Measurements from ENCODE around the gene UNC93B1.

The UNC93B1 gene

DNA sequence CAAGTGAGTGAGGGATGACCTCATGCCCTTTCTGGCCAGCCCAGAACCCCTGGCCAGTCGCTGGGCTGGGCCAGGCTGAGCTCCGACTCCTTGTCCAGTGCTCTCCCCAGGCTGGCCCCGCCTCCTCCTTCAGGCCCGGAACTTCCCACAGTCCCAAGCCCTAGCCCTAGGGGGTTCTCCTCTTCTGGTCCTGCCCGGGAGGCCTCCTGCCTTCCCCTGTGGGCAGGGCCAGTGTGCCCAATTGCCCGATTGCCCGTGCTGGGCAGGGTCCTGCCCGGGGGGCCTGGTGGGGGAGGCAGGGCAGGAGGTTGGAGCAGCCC is 39.1 kb upstream of the UNC93B1 start:
- Mint-ChIP-seq H3K4me1 (peaks cover 4% of the 10 kb centered on the region), H3K9me3 (no peaks in the 10 kb centered on the region), H3K27me3 (no peaks in the 10 kb centered on the region), H3K27ac (no peak overlapping the region), H3K36me3 (no peaks in the 10 kb centered on the region), H3K4me3 (no peak overlapping the region)

DNA sequence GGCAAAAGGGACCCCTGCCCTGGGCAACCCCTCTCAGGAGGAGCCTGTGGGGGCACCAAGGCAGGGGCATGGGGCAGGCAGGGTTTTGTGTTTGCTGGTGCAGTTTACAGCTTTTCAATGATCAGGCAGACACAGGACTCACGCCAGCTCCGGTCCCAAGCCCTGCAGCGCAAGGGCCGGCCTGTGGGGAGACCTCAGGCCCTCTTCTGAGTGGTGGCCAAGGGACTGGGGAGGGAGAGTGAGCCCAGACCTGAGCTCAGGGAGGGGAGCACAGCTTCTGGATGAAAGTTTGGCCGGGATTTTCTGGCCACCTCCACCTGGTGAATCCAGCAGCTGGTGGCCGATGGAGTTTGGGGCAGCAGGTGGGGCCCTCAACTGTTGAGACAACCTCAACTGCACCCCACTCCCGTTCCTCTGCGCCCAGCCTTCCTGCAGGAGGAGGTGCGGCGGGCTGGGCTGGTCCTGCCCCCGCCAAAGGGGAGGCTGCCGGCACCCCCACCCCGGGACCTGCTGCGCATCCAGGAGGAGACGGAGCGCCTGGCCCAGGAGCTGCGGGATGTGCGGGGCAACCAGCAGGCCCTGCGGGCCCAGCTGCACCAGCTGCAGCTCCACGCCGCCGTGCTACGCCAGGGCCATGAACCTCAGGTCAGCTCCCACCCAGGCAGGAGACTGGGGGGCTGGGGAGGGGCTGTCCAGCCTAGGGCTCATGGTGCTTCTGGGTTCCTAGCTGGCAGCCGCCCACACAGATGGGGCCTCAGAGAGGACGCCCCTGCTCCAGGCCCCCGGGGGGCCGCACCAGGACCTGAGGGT is 38.5 kb upstream of the UNC93B1 start:
- H3K27ac Mint-ChIP-seq = no peak overlapping the region
- no peaks in the 10 kb centered on the region for H3K36me3 Mint-ChIP-seq
- H3K9me3 Mint-ChIP-seq = no peaks in the 10 kb centered on the region
- peaks cover 7% of the 10 kb centered on the region for H3K4me1 Mint-ChIP-seq
- no peak overlapping the region for H3K4me3 Mint-ChIP-seq
- H3K27me3 Mint-ChIP-seq = no peaks in the 10 kb centered on the region

GRCh38 chr11:68041617-68042218 is 37.8 kb upstream of the UNC93B1 start:
- H3K27ac Mint-ChIP-seq = no peak overlapping the region
- H3K9me3 Mint-ChIP-seq = no peaks in the 10 kb centered on the region
- no peaks in the 10 kb centered on the region for H3K36me3 Mint-ChIP-seq
- peak overlapping the region; percentile 36 for H3K4me3 Mint-ChIP-seq
- H3K4me1 Mint-ChIP-seq = peaks cover 14% of the 10 kb centered on the region
- no peaks in the 10 kb centered on the region for H3K27me3 Mint-ChIP-seq

- H3K9me3 Mint-ChIP-seq = no peaks in the 10 kb centered on the region
- H3K27me3 Mint-ChIP-seq = no peaks in the 10 kb centered on the region
- peaks cover 15% of the 10 kb centered on the region for H3K4me1 Mint-ChIP-seq
- H3K36me3 Mint-ChIP-seq = no peaks in the 10 kb centered on the region
- peak overlapping the region; percentile 19 for H3K4me3 Mint-ChIP-seq
- H3K27ac Mint-ChIP-seq = no peak overlapping the region
Observed at GRCh38 chr11:68040957-68041591, 37.2 kb upstream of the UNC93B1 start.

DNA sequence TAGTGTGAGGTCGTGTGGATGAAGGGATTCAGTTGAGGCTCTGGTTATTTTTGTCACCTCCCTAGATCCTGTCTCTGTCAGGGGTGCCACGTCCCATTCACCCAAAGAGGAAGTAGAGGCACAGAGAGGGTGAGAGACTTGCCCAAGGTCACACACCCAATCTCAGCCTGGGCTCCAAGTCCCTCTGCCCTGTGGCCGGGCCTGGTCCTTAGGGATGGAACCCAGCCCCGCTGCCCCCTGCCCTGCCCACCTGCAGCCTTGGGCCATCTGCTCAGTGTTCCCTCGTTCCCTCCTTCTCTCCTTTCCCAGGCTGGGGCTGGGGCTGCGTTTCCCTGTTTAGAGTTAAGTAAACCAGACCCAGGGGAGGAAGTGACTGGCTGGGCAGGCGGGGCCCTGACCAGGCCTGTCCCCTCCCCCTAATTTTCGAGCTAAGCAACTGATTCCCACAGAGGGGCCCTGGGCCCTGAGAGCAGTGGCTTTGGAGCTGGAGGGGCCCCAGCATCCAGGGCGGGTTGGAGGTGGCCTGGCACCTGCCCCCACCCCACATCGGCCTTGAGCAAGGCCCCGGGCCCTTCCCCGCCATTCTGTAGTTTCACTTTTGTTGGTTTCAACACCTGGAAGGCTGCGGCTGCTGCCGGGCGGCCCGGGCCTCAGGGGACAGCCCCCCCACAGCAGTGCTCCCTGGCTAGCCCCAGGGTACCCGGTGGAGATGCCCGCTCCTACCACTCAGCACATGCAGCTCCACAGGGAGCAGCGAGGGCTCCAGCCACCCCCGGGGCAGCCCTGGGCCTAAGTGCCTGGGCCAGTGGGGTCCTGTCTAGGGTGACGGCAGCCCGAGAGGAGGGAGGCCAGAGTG is 36.4 kb upstream of the UNC93B1 start:
- no peaks in the 10 kb centered on the region for H3K9me3 Mint-ChIP-seq
- peak overlapping the region; percentile 89 for H3K4me3 Mint-ChIP-seq
- peak overlapping the region; percentile 88 for H3K27ac Mint-ChIP-seq
- H3K27me3 Mint-ChIP-seq = no peaks in the 10 kb centered on the region
- no peaks in the 10 kb centered on the region for H3K36me3 Mint-ChIP-seq
- H3K4me1 Mint-ChIP-seq = peaks cover 15% of the 10 kb centered on the region

GRCh38 chr11:68039526-68040086 is 35.7 kb upstream of the UNC93B1 start:
- Mint-ChIP-seq H3K27me3 (no peaks in the 10 kb centered on the region), H3K4me3 (peak overlapping the region; percentile 89), H3K9me3 (no peaks in the 10 kb centered on the region), H3K27ac (peak overlapping the region; percentile 88), H3K36me3 (no peaks in the 10 kb centered on the region), H3K4me1 (peaks cover 15% of the 10 kb centered on the region)

DNA sequence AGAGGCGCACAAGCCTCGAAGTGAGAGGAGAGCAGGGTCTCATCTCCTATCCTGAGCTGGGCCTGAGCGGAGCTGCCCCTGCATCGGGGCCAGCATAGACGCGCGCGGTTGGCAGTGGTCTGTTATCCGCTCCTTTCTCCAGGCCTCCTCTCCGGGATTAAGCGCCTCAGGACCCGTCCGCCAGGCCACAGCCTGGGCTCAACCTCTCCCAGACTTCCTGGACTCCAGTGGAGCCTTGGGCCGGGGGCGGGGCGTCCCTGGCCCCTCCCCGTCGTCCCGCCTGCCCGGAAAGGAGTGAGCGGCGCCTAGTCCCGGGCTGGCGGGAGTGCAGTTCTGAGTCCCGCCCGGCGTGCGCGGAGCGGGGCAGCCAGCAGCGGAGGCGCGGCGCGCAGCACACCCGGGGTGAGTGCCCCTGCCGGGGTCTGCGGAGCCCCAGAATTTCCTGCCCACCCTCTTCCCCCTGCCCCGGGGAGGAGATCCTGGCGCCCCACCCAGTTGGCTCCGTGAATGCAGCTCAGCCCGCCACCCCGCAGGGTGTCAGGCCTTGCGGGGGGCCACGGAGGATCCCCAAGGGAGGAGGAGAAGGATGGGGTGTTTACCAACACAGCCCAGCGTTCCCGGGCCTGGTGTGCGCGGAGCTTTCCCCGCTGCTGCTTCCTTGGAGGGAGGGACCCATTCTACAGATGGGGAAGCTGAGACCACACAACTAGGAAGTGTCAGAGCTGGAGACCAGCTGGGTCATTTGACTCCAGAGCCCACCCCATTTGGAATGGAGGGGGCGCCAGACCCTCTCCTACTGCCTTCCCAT is 35.0 kb upstream of the UNC93B1 start, which contains the start of gene TCIRG1:
TSS of gene TCIRG1 (plus strand) at position 308 of the 808 bp plus-strand sequence. CDS start 2,247 bp downstream, outside the sequence.
- H3K27ac Mint-ChIP-seq = peak within 1 kb of the TSS; percentile 88
- no peaks in the 10 kb centered on the region for H3K9me3 Mint-ChIP-seq
- no peaks in the 10 kb centered on the region for H3K36me3 Mint-ChIP-seq
- peak within 1 kb of the TSS; percentile 89 for H3K4me3 Mint-ChIP-seq
- H3K27me3 Mint-ChIP-seq = no peaks in the 10 kb centered on the region
- H3K4me1 Mint-ChIP-seq = peaks cover 15% of the 10 kb centered on the region

- no peaks in the 10 kb centered on the region for H3K27me3 Mint-ChIP-seq
Observed at GRCh38 chr11:68038226-68038717, 34.4 kb upstream of the UNC93B1 start.

DNA sequence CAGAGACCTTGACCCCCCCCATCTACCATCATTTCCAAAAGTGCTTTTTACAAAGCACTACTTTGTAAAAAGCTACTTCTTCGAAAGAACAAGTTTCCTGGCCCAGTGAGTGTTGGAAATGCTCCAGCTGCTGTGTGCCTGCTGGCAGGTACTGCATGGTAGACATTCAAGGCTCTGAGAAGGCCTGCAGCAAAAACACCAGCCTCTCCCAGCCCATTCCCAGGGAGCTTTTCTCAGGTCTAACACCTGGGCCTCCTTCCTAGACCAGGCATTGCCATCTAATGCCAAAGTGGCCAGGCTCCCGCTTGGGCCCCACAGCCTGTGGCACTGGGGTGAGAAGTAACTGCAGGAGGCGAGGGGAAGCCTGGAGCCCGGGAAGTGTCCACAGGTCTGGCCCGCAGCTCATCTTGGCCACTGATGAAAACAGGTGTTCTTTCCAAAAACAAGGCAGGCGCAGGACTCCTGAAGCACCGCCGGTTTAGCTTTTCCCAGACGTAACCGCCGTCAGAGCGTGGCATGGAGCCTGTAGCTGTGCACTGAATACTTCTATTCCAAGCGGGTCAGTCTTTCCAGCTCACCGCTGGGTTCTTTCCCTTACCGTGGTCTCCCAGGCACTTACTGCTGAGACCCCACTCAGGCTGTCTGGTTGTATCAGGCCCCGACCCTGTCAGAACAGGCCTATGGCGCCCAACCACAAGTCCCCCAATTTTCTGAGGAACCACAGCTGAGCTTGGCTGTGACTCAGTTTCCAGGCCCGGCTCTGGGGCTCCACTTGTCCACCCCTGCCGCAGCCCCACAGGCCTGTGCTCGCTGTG is 33.7 kb upstream of the UNC93B1 start:
- H3K27ac Mint-ChIP-seq = peak overlapping the region; percentile 86
- H3K36me3 Mint-ChIP-seq = no peaks in the 10 kb centered on the region
- peaks cover 15% of the 10 kb centered on the region for H3K4me1 Mint-ChIP-seq
- no peaks in the 10 kb centered on the region for H3K27me3 Mint-ChIP-seq
- H3K4me3 Mint-ChIP-seq = peak overlapping the region; percentile 59
- H3K9me3 Mint-ChIP-seq = no peaks in the 10 kb centered on the region

More at GRCh38 chr11:68038226-68038717, 34.4 kb upstream of the UNC93B1 start:
- Mint-ChIP-seq H3K4me3 (peak overlapping the region; percentile 89), H3K36me3 (no peaks in the 10 kb centered on the region), H3K27ac (no peak overlapping the region), H3K4me1 (peaks cover 15% of the 10 kb centered on the region), H3K9me3 (no peaks in the 10 kb centered on the region)

GRCh38 chr11:68036717-68037239 is 32.9 kb upstream of the UNC93B1 start:
- Mint-ChIP-seq H3K27ac (peak overlapping the region; percentile 86), H3K27me3 (no peaks in the 10 kb centered on the region), H3K9me3 (no peaks in the 10 kb centered on the region), H3K4me1 (peaks cover 17% of the 10 kb centered on the region), H3K36me3 (no peaks in the 10 kb centered on the region), H3K4me3 (no peak overlapping the region)

DNA sequence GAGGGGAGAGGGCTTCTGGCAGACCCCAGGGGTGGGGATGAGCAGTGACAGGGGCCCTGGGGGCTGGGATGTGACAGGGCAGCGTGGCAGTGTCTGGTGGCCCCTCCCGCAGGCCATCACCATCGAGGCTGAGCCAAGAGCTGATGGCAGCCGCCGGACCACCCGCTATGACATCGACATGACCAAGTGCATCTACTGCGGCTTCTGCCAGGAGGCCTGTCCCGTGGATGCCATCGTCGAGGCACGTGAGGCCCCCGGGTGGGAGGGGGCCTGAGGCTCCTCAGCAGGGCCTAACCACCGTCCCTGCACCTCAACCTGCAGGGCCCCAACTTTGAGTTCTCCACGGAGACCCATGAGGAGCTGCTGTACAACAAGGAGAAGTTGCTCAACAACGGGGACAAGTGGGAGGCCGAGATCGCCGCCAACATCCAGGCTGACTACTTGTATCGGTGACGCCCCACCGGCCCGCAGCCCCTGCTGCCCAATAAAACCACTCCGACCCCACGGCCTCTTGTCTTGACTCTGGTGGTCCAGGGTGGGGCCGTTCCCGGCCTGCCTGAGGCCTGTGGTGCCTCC is 32.3 kb upstream of the UNC93B1 start:
- H3K27ac Mint-ChIP-seq = no peak overlapping the region
- no peaks in the 10 kb centered on the region for H3K9me3 Mint-ChIP-seq
- peaks cover 18% of the 10 kb centered on the region for H3K4me1 Mint-ChIP-seq
- no peak overlapping the region for H3K4me3 Mint-ChIP-seq
- H3K27me3 Mint-ChIP-seq = no peaks in the 10 kb centered on the region
- peaks cover 1% of the 10 kb centered on the region for H3K36me3 Mint-ChIP-seq

- peaks cover 1% of the 10 kb centered on the region for H3K36me3 Mint-ChIP-seq
- H3K9me3 Mint-ChIP-seq = no peaks in the 10 kb centered on the region
- peaks cover 19% of the 10 kb centered on the region for H3K4me1 Mint-ChIP-seq
- H3K4me3 Mint-ChIP-seq = no peak overlapping the region
- no peaks in the 10 kb centered on the region for H3K27me3 Mint-ChIP-seq
- H3K27ac Mint-ChIP-seq = no peak overlapping the region
Observed at GRCh38 chr11:68035266-68035876, 31.5 kb upstream of the UNC93B1 start.

DNA sequence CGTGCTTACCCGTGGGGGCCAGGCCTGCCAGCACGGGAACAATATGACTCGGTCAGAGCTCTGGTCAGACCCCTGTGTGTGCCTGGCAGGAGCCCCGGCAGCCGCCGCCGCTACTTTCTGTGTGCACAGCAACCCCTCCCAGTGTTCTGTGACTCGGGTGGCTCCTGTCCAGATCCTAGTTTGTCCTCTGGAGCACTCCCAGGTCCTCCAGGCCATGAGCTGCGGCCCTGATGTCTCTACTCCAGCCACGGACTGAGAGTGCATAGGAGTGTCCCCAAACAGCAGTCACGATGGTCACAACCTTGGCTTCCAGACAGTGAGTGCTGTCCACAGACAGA is 29.8 kb upstream of the UNC93B1 start:
- H3K27ac Mint-ChIP-seq = peak overlapping the region; percentile 46
- H3K27me3 Mint-ChIP-seq = no peaks in the 10 kb centered on the region
- H3K4me3 Mint-ChIP-seq = no peak overlapping the region
- peaks cover 35% of the 10 kb centered on the region for H3K4me1 Mint-ChIP-seq
- H3K36me3 Mint-ChIP-seq = peaks cover 1% of the 10 kb centered on the region
- H3K9me3 Mint-ChIP-seq = no peaks in the 10 kb centered on the region

All from activated naive CD4-positive, alpha-beta T cell treated with anti-CD3 and anti-CD28 coated beads, Interleukin-2, amount 50 U/mL, for 24 hours (primary cell).